Esophagus squamous epithelium (tissue), 4 donors: ENCODE results near the gene TMEM100.

Experiments
- CTCF ChIP-seq, 6 experiments: fragments of 450-650 bp in 4 of 6; fragments of 200-600 bp in 2 of 6; sonication (generic) in 2 of 6; IDR thresholded peaks; one replicate each; pipeline ENCODE4 v1.5.1; 2016 to 2019; ENCODE audit warnings: antibody characterized with exemption in 6 of 6, mild to moderate bottlenecking in 4 of 6, moderate library complexity in 4 of 6
- POLR2A ChIP-seq, 4 donors: fragments of 450-650 bp; IDR thresholded peaks; one replicate each; pipeline ENCODE4 v1.6.1; 2017; ENCODE audit warnings: antibody characterized with exemption in 4 of 4, mild to moderate bottlenecking in 4 of 4, moderate library complexity in 3 of 4

- TF ChIP-seq CTCF (IDR thresholded peaks at IDR 0.05), result no peak
- TF ChIP-seq POLR2A (IDR thresholded peaks at IDR 0.05), result no peak
Measured at GRCh38 chr17:55762086-55762858, 39.6 kb upstream of the TMEM100 start.
